Stimulated activated CD4-positive, alpha-beta T cell treated with anti-CD3 and anti-CD28 coated beads, TNF-alpha, amount 100 ng/mL, for 1 hour (primary cell): ENCODE data around the gene PSMG4.

ENCODE experiments used
- DNase-seq, 3 donors: peaks; one replicate each; pipeline ENCODE4 v3.0.0-alpha.2; 2020; ENCODE audit warnings: low read depth in 3 of 3, low spot score in 1 of 3

The PSMG4 gene

GRCh38 chr6:3288711-3289663, 30.2 kb downstream of the PSMG4 start:
- no peak for DNase-seq

- DNase-seq: no peak
These were observed 30.9 kb downstream of the PSMG4 start for GRCh38 chr6:3289664-3290055.

GRCh38 chr6:3290149-3290930, 31.6 kb downstream of the PSMG4 start:
- DNase-seq: no peak

- DNase-seq: no peak
These were observed 32.1 kb downstream of the PSMG4 start for GRCh38 chr6:3290931-3291211.

- DNase-seq: no peak
These were observed 32.6 kb downstream of the PSMG4 start for GRCh38 chr6:3291346-3291745.

GRCh38 chr6:3291987-3292386, 33.2 kb downstream of the PSMG4 start:
- no peak for DNase-seq

- DNase-seq: no peak
These were observed 33.9 kb downstream of the PSMG4 start for GRCh38 chr6:3292431-3293197.

- no peak for DNase-seq
These were observed 34.8 kb downstream of the PSMG4 start for GRCh38 chr6:3293271-3294155.

GRCh38 chr6:3294396-3294795, 35.6 kb downstream of the PSMG4 start:
- no peak for DNase-seq

GRCh38 chr6:3294921-3295871, 36.4 kb downstream of the PSMG4 start:
- DNase-seq: no peak

GRCh38 chr6:3296078-3296477, 37.3 kb downstream of the PSMG4 start:
- no peak for DNase-seq

GRCh38 chr6:3296537-3296936, 37.8 kb downstream of the PSMG4 start:
- DNase-seq: no peak

GRCh38 chr6:3297006-3297405, 38.3 kb downstream of the PSMG4 start:
- no peak for DNase-seq

- DNase-seq: no peak
These were observed 39.2 kb downstream of the PSMG4 start for GRCh38 chr6:3297909-3298308.

GRCh38 chr6:3299221-3299620, 40.5 kb downstream of the PSMG4 start:
- no peak for DNase-seq

- no peak for DNase-seq
These were observed 42.8 kb downstream of the PSMG4 start for GRCh38 chr6:3301506-3301905.

GRCh38 chr6:3303795-3304411, 45.2 kb downstream of the PSMG4 start:
- DNase-seq: no peak

GRCh38 chr6:3304500-3305215, 45.9 kb downstream of the PSMG4 start:
- DNase-seq: no peak

- DNase-seq: no peak
These were observed 46.4 kb downstream of the PSMG4 start for GRCh38 chr6:3305216-3305565.
